ENCODE results near the gene IPO5. TPM values are rescaled to one million over a fixed set of nuclear protein-coding genes. Genes with fewer than 3 reads are reported as not detected.

The IPO5 gene
- total RNA-seq, 2 experiments from 2014 or later, result 62.2 to 73.3 TPM

DNA sequence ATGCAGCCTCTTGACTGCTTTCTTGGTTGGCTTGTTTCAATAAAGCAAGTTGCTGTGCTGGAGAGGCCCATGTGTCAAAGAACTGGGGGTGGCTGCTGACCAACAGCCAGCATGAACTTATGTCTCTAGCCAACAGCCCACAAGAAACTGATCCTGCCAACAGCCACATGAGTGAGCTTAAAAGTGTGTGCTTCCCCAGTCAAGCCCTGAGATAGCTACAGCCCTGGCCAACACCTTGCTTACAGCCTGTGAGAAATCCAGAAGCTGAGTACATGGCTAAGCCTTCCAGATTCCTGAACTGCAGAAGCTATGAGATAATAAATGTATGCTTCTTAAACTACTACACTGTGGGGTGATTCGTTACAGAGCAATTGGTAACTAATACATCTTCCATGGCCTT, 38.9 kb upstream of the IPO5 start:
- Histone ChIP-seq H3K4me3 (ENCODE audit: low read length) (no peak overlapping the region), H3K4me1 (ENCODE audit: insufficient read depth, low read length) (no peaks in the 10 kb centered on the region), H3K27ac (ENCODE audit: low read depth in 1 of 2, low read length in 2 of 2) (no peak overlapping the region), H3K9me3 (ENCODE audit: control insufficient read depth in 1 of 2, insufficient read depth in 1 of 2, low read length in 2 of 2) (peaks cover 0 to 11% of the 10 kb centered on the region in 2 experiments), H3K36me3 (ENCODE audit: insufficient read depth, low read length) (no peaks in the 10 kb centered on the region), H3K27me3 (ENCODE audit: control insufficient read depth in 1 of 2, insufficient read depth in 2 of 2, low read length in 2 of 2) (peaks cover 0 to 4% of the 10 kb centered on the region in 2 experiments)
- Mint-ChIP-seq H3K9me3 (peaks cover 13% of the 10 kb centered on the region), H3K36me3 (ENCODE audit: low read depth) (no peaks in the 10 kb centered on the region), H3K4me3 (no peak overlapping the region), H3K27me3 (peaks cover 33% of the 10 kb centered on the region), H3K27ac (no peak overlapping the region), H3K4me1 (ENCODE audit: low read depth) (no peaks in the 10 kb centered on the region)
- POLR2A ChIA-PET, result no interaction called here
- DNase-seq (no peak), ATAC-seq (ENCODE audit: poor library complexity) (no peak)
- TF ChIP-seq, protein P1, sequence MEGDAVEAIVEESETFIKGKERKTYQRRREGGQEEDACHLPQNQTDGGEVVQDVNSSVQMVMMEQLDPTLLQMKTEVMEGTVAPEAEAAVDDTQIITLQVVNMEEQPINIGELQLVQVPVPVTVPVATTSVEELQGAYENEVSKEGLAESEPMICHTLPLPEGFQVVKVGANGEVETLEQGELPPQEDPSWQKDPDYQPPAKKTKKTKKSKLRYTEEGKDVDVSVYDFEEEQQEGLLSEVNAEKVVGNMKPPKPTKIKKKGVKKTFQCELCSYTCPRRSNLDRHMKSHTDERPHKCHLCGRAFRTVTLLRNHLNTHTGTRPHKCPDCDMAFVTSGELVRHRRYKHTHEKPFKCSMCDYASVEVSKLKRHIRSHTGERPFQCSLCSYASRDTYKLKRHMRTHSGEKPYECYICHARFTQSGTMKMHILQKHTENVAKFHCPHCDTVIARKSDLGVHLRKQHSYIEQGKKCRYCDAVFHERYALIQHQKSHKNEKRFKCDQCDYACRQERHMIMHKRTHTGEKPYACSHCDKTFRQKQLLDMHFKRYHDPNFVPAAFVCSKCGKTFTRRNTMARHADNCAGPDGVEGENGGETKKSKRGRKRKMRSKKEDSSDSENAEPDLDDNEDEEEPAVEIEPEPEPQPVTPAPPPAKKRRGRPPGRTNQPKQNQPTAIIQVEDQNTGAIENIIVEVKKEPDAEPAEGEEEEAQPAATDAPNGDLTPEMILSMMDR (IDR thresholded peaks at IDR 0.05), result no peak
- CTCF ChIA-PET, result no interaction called here
- intact Hi-C loops (cut with DNase I, micrococcal nuclease), result no loop called here

DNA sequence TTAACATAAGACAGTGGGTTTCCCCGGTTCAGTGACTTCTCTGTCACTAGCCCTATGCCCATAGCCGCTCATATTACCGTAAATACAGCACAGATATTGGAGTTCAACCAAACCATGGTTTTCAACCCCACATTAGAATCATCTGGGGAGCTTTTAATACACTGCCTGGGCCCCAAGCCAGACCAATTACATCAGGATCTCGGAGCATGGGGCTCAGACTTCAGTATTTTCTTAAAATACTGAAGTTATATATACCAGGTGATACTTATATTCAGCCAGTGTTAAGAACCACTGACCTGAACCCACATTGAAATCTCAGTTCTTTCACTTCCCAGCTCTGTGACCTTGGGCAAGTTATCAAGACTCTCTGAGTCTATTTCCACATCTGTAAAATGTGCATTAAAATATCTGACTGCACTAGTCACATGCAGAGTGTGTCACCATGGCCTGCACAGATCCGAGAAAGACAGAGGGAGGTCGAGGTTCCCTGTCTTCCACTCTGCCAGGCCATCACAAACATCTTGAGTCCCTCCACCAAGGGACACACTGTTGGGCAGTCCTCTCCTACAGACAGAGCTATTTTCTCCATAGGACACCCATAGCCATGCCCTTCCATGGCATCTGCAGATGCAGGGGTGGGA, 32.2 kb upstream of the IPO5 start:
- Mint-ChIP-seq H3K36me3 (ENCODE audit: low read depth) (no peaks in the 10 kb centered on the region), H3K27me3 (peaks cover 9% of the 10 kb centered on the region), H3K4me1 (ENCODE audit: low read depth) (no peaks in the 10 kb centered on the region), H3K27ac (no peak overlapping the region), H3K4me3 (no peak overlapping the region), H3K9me3 (peaks cover 2% of the 10 kb centered on the region)
- TF ChIP-seq, protein P1 (IDR thresholded peaks at IDR 0.05), result no peak
- DNase-seq, result no peak
- no peak overlapping the region for H3K4me3 ChIP-seq (ENCODE audit: low read length)
- H3K4me1 ChIP-seq (ENCODE audit: insufficient read depth, low read length), result no peaks in the 10 kb centered on the region
- H3K27me3 ChIP-seq (ENCODE audit: control insufficient read depth in 1 of 2, insufficient read depth in 2 of 2, low read length in 2 of 2), result peaks cover 0 to 4% of the 10 kb centered on the region in 2 experiments
- H3K27ac ChIP-seq (ENCODE audit: low read depth in 1 of 2, low read length in 2 of 2), result no peak overlapping the region
- H3K9me3 ChIP-seq (ENCODE audit: control insufficient read depth in 1 of 2, insufficient read depth in 1 of 2, low read length in 2 of 2), result peaks cover 0 to under 1% of the 10 kb centered on the region in 2 experiments
- H3K36me3 ChIP-seq (ENCODE audit: insufficient read depth, low read length), result no peaks in the 10 kb centered on the region
- ChIA-PET CTCF (no interaction called here), POLR2A (no interaction called here)
- intact Hi-C loops (cut with DNase I, micrococcal nuclease), result no loop called here
- ATAC-seq (ENCODE audit: poor library complexity), result no peak

DNA sequence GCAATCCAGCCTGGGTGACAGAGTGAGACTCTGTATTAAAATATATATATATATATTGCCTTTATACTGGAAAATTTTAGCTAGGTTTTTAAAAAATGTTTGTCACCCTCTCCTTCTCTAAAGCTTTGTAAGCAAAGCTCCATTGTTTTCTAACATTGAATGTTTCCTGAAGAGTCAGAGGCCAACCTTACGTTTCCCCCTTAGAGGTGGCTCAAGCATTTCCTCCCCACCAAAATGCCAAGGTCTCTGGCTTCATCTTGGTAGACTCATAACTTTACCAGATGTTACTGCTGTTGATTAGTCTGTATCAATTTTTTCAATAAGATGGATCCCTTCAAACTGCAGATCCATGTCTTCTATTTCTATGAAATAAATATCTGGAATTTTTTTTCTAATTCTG, 25.2 kb upstream of the IPO5 start:
- no peaks in the 10 kb centered on the region for H3K9me3 ChIP-seq (ENCODE audit: control insufficient read depth in 1 of 2, insufficient read depth in 1 of 2, low read length in 2 of 2)
- H3K4me3 ChIP-seq (ENCODE audit: low read length), result no peak overlapping the region
- no peak overlapping the region for H3K27ac ChIP-seq (ENCODE audit: low read depth in 1 of 2, low read length in 2 of 2)
- intact Hi-C loops (cut with DNase I, micrococcal nuclease), result no loop called here
- H3K4me1 Mint-ChIP-seq (ENCODE audit: low read depth), result no peaks in the 10 kb centered on the region
- CTCF ChIA-PET, result no interaction called here
- H3K27ac Mint-ChIP-seq, result no peak overlapping the region
- H3K27me3 Mint-ChIP-seq, result peaks cover 16% of the 10 kb centered on the region
- H3K36me3 Mint-ChIP-seq (ENCODE audit: low read depth), result no peaks in the 10 kb centered on the region
- DNase-seq, result no peak
- H3K4me3 Mint-ChIP-seq, result no peak overlapping the region
- POLR2A ChIA-PET, result no interaction called here
- no peaks in the 10 kb centered on the region for H3K27me3 ChIP-seq (ENCODE audit: control insufficient read depth in 1 of 2, insufficient read depth in 2 of 2, low read length in 2 of 2)
- ATAC-seq (ENCODE audit: poor library complexity), result no peak
- no peaks in the 10 kb centered on the region for H3K4me1 ChIP-seq (ENCODE audit: insufficient read depth, low read length)
- no peaks in the 10 kb centered on the region for H3K36me3 ChIP-seq (ENCODE audit: insufficient read depth, low read length)
- TF ChIP-seq, protein P1 (IDR thresholded peaks at IDR 0.05), result no peak
- H3K9me3 Mint-ChIP-seq, result no peaks in the 10 kb centered on the region
